Measurements from ENCODE around the gene CCDC70.

Gene CCDC70

GRCh38 chr13:51856998-51857397 lies 4.8 kb upstream of the CCDC70 start:
- no peak for ATAC-seq
- TF ChIP-seq PPARA (CRISPR knock-in tag; IDR thresholded peaks at IDR 0.05; ENCODE audit: borderline replicate concordance) (no peak), ISL1 (CRISPR knock-in tag; IDR thresholded peaks at IDR 0.05) (no peak), ZNF565 (CRISPR knock-in tag; conservative IDR thresholded peaks at IDR 0.05; ENCODE audit: low read depth) (no peak), ZC3H10 (CRISPR knock-in tag; IDR thresholded peaks at IDR 0.05) (no peak), OSR1 (CRISPR knock-in tag; IDR thresholded peaks at IDR 0.05) (no peak), PATZ1 (CRISPR knock-in tag; IDR thresholded peaks at IDR 0.05; ENCODE audit: borderline replicate concordance) (no peak), ZNF70 (CRISPR knock-in tag; IDR thresholded peaks at IDR 0.05) (no peak), GLIS3 (CRISPR knock-in tag; IDR thresholded peaks at IDR 0.05) (no peak)

- TF ChIP-seq GLIS3 (CRISPR knock-in tag; IDR thresholded peaks at IDR 0.05) (no peak), ZFP30 (CRISPR knock-in tag; IDR thresholded peaks at IDR 0.05) (no peak), ZNF565 (CRISPR knock-in tag; conservative IDR thresholded peaks at IDR 0.05; ENCODE audit: low read depth) (no peak), POU6F1 (CRISPR knock-in tag; IDR thresholded peaks at IDR 0.05; ENCODE audit: borderline replicate concordance, low read depth) (no peak), SNAI2 (CRISPR knock-in tag; IDR thresholded peaks at IDR 0.05) (no peak), BACH2 (CRISPR knock-in tag; IDR thresholded peaks at IDR 0.05; ENCODE audit: borderline replicate concordance) (no peak)
- no peak for ATAC-seq
Measured at GRCh38 chr13:51858433-51859247, 3.1 kb upstream of the CCDC70 start.

GRCh38 chr13:51862957-51863356 lies 1.2 kb downstream of the CCDC70 start:
- TF ChIP-seq ZNF70 (CRISPR knock-in tag; IDR thresholded peaks at IDR 0.05) (no peak), GLIS3 (CRISPR knock-in tag; IDR thresholded peaks at IDR 0.05) (no peak), OSR1 (CRISPR knock-in tag; IDR thresholded peaks at IDR 0.05) (no peak), BACH2 (CRISPR knock-in tag; IDR thresholded peaks at IDR 0.05; ENCODE audit: borderline replicate concordance) (no peak), POU6F1 (CRISPR knock-in tag; IDR thresholded peaks at IDR 0.05; ENCODE audit: borderline replicate concordance, low read depth) (no peak), PPARA (CRISPR knock-in tag; IDR thresholded peaks at IDR 0.05; ENCODE audit: borderline replicate concordance) (no peak), TOX (CRISPR knock-in tag; IDR thresholded peaks at IDR 0.05; ENCODE audit: borderline replicate concordance) (no peak), ARNTL (CRISPR knock-in tag; IDR thresholded peaks at IDR 0.05; ENCODE audit: borderline replicate concordance, low read depth) (no peak), ZFP30 (CRISPR knock-in tag; IDR thresholded peaks at IDR 0.05) (no peak), SNAI2 (CRISPR knock-in tag; IDR thresholded peaks at IDR 0.05) (no peak)
- ATAC-seq, result no peak

GRCh38 chr13:51865838-51866237 lies 4.1 kb downstream of the CCDC70 start:
- ATAC-seq, result no peak
- TF ChIP-seq POU6F1 (CRISPR knock-in tag; IDR thresholded peaks at IDR 0.05; ENCODE audit: borderline replicate concordance, low read depth), result no peak
- no peak for TF ChIP-seq ZFP3 (CRISPR knock-in tag; IDR thresholded peaks at IDR 0.05)
- no peak for TF ChIP-seq RARB (CRISPR knock-in tag; IDR thresholded peaks at IDR 0.05)
- TF ChIP-seq PATZ1 (CRISPR knock-in tag; IDR thresholded peaks at IDR 0.05; ENCODE audit: borderline replicate concordance), result no peak

All from SK-N-SH treated with all-trans-retinoic acid at 6 μM for 48 hours (cell line).